ENCODE data around the gene TNKS2. TPM values are rescaled to one million over a fixed set of nuclear protein-coding genes. Genes with fewer than 3 reads are reported as not detected.

The TNKS2 gene
- total RNA-seq, 1 donor from 2014 or later = 53.7 TPM

- Mint-ChIP-seq H3K27me3 (ENCODE audit: low read depth) (no peaks in the 10 kb centered on the region), H3K4me1 (peaks cover 14% of the 10 kb centered on the region), H3K36me3 (no peaks in the 10 kb centered on the region), H3K27ac (no peak overlapping the region), H3K9me3 (no peaks in the 10 kb centered on the region), H3K4me3 (no peak overlapping the region)
- no peak for DNase-seq (ENCODE audit: low spot score in 2 of 2, unreplicated experiment in 2 of 2)
- TF ChIP-seq, protein P1, sequence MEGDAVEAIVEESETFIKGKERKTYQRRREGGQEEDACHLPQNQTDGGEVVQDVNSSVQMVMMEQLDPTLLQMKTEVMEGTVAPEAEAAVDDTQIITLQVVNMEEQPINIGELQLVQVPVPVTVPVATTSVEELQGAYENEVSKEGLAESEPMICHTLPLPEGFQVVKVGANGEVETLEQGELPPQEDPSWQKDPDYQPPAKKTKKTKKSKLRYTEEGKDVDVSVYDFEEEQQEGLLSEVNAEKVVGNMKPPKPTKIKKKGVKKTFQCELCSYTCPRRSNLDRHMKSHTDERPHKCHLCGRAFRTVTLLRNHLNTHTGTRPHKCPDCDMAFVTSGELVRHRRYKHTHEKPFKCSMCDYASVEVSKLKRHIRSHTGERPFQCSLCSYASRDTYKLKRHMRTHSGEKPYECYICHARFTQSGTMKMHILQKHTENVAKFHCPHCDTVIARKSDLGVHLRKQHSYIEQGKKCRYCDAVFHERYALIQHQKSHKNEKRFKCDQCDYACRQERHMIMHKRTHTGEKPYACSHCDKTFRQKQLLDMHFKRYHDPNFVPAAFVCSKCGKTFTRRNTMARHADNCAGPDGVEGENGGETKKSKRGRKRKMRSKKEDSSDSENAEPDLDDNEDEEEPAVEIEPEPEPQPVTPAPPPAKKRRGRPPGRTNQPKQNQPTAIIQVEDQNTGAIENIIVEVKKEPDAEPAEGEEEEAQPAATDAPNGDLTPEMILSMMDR (IDR thresholded peaks at IDR 0.05; ENCODE audit: unreplicated experiment) = no peak
Measured at GRCh38 chr10:91782539-91782938, 15.7 kb upstream of the TNKS2 start.

- no peaks in the 10 kb centered on the region for H3K9me3 Mint-ChIP-seq
- no peak overlapping the region for H3K27ac Mint-ChIP-seq
- no peak for DNase-seq (ENCODE audit: low spot score in 2 of 2, unreplicated experiment in 2 of 2)
- TF ChIP-seq, protein P1 (IDR thresholded peaks at IDR 0.05; ENCODE audit: unreplicated experiment) = no peak
- H3K4me1 Mint-ChIP-seq = no peaks in the 10 kb centered on the region
- no peaks in the 10 kb centered on the region for H3K27me3 Mint-ChIP-seq (ENCODE audit: low read depth)
- no peaks in the 10 kb centered on the region for H3K36me3 Mint-ChIP-seq
- H3K4me3 Mint-ChIP-seq = no peak overlapping the region
Measured at GRCh38 chr10:91785830-91786229, 12.4 kb upstream of the TNKS2 start.

GRCh38 chr10:91787258-91787657, 11.0 kb upstream of the TNKS2 start:
- no peaks in the 10 kb centered on the region for H3K27me3 Mint-ChIP-seq (ENCODE audit: low read depth)
- no peaks in the 10 kb centered on the region for H3K9me3 Mint-ChIP-seq
- no peak for DNase-seq (ENCODE audit: low spot score in 2 of 2, unreplicated experiment in 2 of 2)
- TF ChIP-seq, protein P1 (IDR thresholded peaks at IDR 0.05; ENCODE audit: unreplicated experiment) = no peak
- H3K4me1 Mint-ChIP-seq = no peaks in the 10 kb centered on the region
- H3K4me3 Mint-ChIP-seq = no peak overlapping the region
- H3K36me3 Mint-ChIP-seq = no peaks in the 10 kb centered on the region
- H3K27ac Mint-ChIP-seq = no peak overlapping the region

- H3K27me3 Mint-ChIP-seq (ENCODE audit: low read depth) = no peaks in the 10 kb centered on the region
- H3K4me1 Mint-ChIP-seq = no peaks in the 10 kb centered on the region
- TF ChIP-seq, protein P1 (IDR thresholded peaks at IDR 0.05; ENCODE audit: unreplicated experiment) = no peak
- DNase-seq (ENCODE audit: low spot score in 2 of 2, unreplicated experiment in 2 of 2) = no peak
- H3K36me3 Mint-ChIP-seq = no peaks in the 10 kb centered on the region
- H3K9me3 Mint-ChIP-seq = no peaks in the 10 kb centered on the region
- no peak overlapping the region for H3K27ac Mint-ChIP-seq
- H3K4me3 Mint-ChIP-seq = no peak overlapping the region
Measured at GRCh38 chr10:91787810-91788209, 10.4 kb upstream of the TNKS2 start.

GRCh38 chr10:91788527-91788926, 9.7 kb upstream of the TNKS2 start:
- Mint-ChIP-seq H3K9me3 (no peaks in the 10 kb centered on the region), H3K27ac (no peak overlapping the region)
- TF ChIP-seq, protein P1 (IDR thresholded peaks at IDR 0.05; ENCODE audit: unreplicated experiment) = no peak

More at GRCh38 chr10:91788527-91788926, 9.7 kb upstream of the TNKS2 start:
- no peaks in the 10 kb centered on the region for H3K27me3 Mint-ChIP-seq (ENCODE audit: low read depth)
- H3K4me1 Mint-ChIP-seq = no peaks in the 10 kb centered on the region
- no peak overlapping the region for H3K4me3 Mint-ChIP-seq
- DNase-seq (ENCODE audit: low spot score in 2 of 2, unreplicated experiment in 2 of 2) = no peak
- H3K36me3 Mint-ChIP-seq = no peaks in the 10 kb centered on the region

All from mesothelial cell of epicardium (in vitro differentiated cells).